GM19395 (cell line): ENCODE measurements around the gene TBC1D22A.

Source experiments
- ATAC-seq: cut with Tn5 transposase; IDR thresholded peaks from one replicate; pipeline ENCODE4 v1.9.1; 2021; ENCODE audit warnings: mild to moderate bottlenecking, moderate library complexity; ENCODE audit not compliant: unreplicated experiment

TBC1D22A gene

DNA sequence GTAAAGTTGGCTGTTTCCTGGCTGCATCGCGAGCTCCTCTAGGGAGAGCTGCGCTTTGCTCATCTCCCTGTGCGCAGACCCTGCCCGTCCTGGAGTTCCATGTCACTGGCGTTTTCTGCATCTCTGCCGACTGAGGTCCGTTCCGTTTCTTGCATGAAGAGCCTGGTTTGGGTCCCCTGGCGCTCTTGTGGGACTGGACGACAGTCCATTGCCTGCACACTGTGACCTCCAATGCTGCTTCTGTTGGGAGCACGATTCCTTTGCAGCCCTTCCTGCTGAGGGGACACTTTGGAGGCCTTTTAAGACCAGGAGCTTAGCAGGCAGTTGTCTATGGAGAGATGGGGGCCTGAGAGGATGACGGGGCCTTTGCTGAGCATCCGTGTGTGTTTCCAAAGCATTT is 90.3 kb downstream of the TBC1D22A start:
- no peak for ATAC-seq

DNA sequence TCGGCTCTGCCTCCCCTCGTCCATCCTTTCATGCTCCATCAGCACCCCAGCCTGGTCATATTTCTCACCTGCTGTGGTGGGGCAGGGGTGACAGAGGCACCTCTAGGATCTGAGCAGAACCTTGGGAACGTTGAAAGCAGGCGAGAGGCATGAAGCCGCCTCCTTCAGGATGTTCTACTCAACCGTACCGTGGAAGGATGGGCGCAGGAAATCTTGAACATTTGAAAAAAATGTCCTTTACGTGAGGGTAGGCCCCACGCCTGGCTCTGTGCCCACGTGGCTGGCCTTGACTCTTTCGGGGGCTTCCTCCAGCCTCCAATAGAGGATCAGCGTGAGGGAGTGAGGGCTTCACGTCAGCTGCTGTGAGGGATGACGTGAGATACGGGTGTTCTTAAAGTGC is 90.7 kb downstream of the TBC1D22A start:
- no peak for ATAC-seq

DNA sequence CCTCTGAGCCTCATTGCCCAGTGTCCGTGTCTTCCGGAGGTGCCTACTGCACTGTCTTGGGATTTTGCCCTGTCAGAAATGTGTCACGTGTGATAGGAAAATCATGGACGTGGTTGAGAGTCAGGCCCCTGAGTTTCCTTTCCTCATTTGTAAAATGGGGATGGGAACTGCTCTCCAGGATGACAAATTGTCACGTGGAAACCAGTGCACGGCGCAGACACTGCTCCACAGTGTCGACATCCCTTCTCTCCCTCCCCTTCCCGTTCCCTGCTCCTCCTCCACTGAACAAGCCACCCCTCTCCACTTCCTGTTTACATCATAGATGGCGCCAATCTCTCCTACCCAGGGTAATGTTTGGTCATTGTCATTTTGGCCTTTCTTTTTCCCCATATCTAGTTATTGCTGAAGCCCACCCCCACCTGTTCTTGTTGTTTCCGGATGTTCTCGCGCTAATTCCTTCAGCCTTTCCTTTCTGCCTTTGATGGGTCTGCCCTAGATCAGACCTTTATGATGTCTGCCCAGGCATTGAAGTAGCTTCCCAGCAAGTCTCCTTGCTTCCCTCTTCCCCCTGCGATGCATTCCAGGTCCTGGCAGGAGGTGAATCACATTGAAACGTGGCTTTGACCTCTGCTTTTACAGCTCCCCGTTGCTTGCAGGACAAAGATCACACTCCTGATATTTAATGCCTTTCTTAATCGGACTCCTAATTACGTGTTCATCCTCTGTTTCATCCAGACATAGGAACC is 91.8 kb downstream of the TBC1D22A start:
- no peak for ATAC-seq

DNA sequence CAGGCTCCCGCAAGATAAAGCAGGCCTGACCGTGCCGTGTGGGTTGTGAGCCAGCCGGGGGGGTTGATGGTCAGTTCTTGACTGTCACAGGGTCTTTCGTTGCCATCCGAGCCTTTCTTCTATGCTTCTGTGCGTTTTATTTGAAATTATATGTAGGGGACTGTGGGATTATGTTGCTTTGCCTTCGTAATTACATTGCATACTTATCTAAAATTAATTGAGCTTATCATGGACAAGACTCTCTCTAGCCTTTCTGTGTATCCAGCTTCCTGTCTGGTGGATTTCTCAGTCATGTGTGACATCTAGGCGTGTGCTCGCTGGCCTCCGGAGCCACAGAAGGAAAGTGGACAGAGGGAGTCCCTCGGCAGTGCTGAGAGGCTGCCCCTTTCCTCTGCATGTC is 93.2 kb downstream of the TBC1D22A start:
- no peak for ATAC-seq

DNA sequence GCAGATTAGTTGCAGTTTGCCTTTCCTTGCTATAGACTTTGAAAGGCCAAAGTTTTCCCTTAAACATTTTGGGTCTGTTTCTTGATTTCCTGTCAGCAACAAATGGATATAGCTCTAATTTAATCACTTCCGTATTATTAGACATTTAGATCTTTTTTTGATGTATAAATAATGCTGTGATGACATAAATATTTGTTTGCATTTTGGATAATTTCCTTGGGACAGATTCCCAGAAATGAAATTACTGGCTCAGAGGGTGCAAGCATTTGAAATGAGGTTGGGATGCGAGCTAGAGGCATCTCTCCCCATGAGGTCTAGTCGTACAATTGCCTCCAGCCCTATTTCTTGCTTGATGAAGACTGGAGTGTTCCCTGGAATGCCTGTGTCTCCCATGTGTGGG is 94.2 kb downstream of the TBC1D22A start:
- no peak for ATAC-seq

DNA sequence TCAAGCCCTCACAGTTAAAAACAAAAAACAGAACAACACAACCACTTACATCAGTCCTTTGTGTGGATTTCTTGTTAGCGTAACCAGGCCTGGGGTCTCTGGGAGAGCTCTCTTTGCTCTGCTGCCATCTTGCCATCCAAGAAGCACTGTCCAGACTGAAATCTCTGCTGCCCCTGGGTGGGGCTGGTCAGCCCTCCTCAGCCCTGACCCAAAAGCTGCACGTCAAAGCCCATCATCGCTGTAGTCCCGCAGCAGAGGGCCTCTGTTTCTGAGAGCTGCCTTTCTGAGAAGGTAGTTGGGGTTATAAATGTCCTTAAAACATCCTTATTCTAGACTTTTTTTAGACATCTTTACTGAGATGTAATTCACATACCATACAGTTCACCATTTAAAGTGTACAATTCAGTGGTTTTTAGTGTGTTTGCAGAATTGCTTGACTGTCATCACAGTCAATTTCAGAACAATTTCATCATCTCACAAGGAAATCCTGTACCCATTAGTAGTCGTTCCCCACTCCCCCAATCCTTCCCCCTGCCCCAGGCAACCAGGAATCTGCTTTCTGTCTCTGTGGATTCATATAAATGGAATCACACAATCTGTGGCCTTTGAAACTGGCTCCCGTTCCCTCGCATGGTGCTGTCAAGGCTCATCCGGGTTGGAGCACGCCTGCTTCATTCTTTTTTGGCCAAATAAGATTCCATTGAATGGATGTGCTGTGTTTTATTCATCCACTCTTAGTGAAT is 94.9 kb downstream of the TBC1D22A start:
- ATAC-seq, result no peak

DNA sequence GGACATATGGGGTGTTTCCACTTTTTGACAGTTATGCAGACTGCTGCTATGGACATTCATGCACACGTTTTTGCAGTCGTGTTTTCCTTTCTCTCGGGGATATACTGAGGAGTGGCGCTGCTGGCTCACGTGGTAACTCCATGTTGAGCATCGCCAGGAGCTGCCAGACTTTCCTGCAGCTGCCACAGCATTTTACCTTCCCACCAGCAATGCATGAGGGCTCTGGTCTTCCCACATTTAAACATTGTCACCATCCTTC is 95.4 kb downstream of the TBC1D22A start:
- no peak for ATAC-seq

DNA sequence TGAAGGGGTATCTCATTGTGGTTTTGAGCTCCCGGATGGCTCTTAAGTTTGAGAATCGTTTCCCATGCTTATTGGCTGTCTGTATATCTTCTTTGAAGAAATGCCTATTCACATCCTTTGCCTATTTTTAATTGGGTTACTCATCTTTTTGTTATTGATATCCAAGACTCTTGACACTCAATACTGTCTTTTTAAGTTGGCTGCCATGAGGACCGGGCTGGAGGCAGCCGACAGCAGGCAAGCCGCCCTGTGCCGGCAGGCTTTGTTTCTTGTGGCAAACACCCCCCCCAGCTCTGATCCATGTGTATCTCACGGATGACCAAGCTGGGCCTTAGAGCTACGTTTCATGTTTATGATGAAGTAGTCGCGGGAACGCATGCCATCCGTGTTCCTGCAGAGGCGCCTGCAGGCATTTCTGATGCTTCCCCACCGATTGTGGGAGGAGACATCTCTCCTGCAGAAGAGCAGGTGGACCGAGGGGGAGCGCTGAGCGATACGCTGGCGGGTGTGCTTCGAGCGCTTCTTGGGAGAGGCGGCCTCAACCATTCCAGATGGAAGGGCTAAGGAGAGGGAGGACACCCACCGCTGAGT is 95.8 kb downstream of the TBC1D22A start:
- ATAC-seq, result no peak

DNA sequence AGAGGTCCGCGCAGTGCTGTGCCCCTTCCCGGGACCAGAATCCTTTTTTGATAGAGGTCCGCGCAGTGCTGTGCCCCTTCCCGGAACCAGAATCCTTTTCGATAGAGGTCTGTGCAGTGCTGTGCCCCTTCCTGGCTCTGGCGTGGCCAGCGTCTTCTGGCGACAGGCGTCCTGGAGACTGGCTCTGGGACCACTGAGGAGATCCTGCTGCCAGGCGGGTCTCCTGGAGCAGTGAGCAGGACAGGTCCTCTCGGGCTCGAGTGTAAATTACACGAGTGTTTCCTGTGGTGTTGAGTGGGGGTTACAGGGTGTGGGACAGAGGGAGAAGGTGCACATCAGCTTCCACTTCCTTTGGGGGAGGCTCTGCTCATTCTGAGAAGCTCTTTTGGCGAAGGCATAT is 98.1 kb downstream of the TBC1D22A start:
- ATAC-seq, result no peak

DNA sequence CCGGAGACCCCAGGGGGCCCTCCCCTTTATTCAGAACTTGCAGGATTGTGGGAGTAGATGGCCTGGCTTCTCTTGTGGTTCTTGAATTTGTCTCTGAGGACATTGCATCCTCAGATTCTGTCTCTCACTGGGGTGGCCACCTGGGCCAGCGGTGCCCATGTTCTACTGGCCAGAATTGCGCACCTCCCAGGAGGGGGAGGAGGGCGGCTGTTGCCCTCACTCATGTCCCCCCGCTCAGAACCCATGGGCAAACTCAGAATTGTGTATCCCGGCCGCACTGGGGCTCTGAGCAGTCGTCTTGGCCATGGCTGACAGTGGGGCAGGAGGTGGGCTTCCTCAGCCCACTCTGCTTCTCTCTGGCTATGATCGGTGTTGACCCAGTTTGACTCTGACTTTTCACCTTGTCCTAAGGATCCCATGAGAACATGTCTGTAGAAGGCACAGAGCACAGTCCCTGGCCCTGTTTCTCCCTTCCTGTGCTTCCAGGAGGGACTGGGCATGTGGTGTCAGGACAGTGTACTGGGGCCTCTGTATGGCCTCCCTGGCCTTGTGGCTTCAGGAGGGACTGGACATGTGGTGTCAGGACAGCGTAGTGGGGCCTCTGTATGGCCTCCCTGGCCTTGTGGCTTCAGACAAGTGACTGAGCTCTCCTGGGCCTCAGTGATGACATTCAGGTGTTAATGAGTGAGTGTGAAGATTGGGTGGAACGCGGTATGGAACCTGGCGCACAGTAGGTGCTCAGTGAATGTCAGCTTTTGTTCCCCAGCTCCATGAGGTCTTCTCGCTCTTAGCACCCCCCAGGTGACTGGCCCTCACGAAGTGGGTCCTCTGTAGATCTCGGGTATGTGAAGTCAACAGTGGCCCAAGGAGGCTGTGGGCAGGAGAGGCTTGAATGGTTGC is 99.3 kb downstream of the TBC1D22A start:
- ATAC-seq, result no peak

DNA sequence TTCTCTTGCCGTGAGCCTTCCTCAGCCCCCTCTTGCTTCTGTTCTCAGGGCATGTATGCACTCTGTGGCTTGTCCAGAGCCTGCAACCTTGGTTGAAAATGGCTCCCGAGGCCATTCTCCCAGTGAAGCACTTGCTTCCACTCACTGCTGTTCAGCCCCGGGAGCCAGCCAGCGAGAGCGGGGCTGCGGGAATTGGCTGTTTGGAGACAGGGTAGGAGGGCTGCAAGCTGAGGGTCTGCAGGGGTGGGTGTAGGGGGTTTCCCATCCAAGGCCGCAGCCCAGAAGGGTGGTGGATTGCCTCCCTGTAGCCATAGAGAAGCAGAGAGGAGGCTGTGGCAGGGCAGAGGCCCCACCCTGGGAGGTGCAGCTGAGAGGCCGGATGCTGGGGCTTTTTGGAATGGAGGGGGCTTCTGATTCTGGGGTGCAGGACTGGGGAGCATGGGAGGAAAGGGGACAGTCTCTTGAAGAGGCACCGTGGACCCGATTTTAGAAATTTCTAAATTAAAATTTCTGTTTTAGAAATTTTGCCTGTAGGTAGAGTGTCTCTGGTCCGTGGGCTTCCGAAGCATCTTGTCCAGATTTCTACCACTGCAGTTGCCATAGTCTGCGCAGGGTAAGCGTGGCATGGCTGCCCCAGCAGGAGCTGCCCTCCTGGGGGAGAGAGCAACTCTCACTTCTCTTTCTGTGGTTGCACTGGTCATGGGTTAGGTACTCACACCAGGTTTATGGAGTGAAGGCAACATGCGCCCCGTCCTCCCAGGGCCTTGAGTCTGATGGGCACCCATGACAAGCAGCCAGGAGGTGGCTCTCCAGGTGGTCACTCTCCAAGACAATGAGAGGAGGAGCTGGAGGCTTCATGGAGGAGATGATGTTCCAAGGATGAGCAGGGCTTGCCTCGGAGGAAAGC is 100.2 kb downstream of the TBC1D22A start:
- ATAC-seq, result no peak

DNA sequence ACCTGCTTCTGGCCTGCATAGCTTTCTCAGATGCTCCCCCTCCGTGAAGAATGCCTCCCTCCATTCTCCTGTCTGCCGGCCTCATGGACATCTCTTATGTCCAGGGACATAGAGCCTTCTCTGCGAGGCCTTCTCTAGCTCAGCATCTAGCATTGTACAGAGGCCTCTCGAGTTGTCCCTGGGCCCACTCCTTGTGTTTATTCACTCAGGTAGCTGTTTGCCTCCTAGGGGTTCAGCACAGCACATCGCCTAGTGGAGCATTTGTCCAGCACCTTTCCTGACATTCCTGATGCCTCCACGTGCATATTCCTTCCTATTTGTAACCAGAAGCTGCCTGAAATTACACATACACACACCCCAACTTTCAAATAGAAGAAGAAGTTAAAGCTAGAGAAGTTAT is 101.3 kb downstream of the TBC1D22A start:
- no peak for ATAC-seq

DNA sequence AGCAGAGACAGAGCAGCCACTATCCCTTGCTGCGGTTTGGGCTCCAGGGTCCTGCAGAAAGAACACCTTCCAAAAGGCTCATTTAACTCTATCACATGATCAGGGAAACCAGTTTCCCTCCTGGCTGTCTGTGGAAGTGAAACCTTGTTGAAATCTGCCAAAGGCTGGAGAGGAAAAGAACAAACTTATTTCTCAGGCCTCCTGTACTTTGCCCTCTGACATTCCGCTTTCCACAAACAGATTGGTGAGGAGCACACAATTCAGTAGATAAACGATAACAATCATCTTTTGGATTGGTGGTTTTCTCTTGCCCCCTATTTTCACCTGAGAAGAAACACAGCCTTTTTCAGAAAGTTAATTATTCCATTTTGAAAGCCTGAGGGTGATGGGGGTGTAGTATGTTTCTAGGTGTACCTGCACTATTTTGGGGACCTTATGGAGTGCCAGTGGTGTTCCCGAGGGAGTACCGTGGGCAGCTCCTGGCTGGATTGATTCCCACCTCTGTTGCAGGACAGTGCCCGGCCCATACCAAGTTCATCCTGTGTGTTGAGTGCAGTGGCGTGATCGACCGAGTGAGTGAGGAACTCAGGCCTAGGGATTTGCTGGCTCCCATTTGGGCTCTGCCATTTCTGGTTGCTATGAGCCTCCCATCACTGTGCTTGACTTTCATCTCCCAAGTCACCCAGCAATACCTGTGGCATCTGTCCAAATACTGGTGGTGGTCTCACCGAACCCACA is 102.0 kb downstream of the TBC1D22A start:
- no peak for ATAC-seq

DNA sequence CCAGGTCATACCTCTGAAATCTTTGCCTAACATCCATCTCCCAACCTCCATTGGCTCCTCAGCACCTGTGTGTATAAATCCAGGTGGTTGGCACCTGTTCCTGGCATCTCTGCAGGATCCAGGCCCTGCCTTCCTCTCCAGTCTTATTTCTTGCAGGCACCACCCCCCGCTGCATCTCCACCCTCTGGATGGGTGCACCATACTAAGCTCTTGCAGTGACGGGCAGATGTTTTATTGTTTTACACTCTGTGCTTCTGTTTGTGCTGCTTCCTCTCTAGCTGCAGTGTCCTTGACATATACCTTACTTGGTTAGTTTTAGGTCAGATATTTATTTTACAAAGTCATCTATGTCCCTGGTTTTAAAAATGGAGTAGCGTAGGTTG is 102.6 kb downstream of the TBC1D22A start:
- ATAC-seq, result no peak

DNA sequence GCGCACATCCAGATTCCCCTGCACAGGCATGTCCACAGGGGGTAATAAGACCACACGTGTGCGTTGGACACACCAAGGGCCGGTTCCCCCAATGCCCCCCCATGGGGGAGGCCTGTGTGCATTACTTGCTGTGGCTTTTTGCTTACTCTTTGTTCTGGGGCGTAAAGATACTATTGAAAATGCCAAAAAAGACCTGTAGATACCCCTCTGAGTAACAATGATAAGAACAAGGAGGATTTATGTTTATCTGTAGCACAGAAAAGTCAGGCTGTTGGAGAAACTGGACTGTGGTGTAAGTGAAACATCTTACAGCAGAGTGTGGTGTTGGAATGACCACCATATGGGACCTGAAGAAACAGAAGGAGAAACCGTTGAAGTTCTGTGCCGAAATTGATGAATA is 103.2 kb downstream of the TBC1D22A start:
- ATAC-seq, result no peak

DNA sequence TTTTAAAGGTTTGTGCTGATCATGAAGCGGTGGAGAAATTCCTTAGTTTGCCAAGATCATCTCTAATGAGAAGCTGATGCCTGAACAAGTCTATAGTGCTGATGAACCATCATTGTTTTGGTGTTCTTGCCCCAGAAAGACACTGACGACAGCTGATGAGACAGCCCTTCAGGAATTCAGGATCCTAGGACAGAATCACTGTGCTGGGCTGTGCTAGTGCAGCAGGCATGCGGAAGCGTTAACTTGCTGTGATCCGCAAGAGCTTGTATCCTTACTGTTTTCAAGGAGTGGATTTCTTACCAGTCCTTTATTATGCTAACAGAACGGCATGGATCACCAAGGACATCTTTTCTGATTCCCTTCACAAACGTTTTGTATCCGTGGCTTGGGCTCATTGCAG is 104.1 kb downstream of the TBC1D22A start:
- ATAC-seq, result no peak

DNA sequence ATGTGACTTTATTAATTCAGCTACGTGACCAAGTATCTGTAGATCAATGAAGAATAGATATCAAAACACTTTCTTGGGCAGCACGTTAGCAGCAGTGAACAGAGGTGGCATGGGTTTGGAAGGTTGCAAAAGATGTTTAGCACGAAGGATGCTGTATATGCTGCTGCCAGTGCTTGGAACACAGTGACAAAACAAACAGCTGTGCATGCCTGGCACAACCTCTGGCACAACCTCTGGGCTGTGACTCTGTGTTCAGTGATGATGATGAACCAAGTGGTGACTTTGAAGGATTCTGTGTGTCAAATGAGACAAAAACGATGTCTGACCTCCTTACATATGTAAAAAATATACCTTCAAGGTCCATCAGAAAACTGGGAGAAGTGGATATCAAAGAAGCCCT is 104.7 kb downstream of the TBC1D22A start:
- no peak for ATAC-seq

DNA sequence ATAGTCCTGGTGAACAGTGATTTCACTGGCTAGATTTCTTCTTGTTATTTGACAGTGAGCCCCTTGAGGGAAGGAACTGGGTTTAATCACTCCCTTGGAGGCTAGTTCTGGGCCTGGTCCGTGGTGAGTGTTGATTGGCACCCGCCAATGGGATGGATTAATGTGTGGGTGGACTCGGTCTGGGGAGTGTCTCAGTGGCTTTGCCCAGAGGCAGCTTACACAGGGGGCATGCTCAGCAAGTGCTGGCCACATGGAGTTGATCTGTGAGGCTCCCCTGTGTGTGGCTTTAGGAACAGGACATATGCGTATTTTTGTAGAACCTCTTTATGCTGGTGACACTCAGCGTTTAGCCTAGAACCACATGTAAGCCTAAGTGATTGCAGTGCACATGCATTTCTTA is 106.9 kb downstream of the TBC1D22A start:
- ATAC-seq, result no peak

DNA sequence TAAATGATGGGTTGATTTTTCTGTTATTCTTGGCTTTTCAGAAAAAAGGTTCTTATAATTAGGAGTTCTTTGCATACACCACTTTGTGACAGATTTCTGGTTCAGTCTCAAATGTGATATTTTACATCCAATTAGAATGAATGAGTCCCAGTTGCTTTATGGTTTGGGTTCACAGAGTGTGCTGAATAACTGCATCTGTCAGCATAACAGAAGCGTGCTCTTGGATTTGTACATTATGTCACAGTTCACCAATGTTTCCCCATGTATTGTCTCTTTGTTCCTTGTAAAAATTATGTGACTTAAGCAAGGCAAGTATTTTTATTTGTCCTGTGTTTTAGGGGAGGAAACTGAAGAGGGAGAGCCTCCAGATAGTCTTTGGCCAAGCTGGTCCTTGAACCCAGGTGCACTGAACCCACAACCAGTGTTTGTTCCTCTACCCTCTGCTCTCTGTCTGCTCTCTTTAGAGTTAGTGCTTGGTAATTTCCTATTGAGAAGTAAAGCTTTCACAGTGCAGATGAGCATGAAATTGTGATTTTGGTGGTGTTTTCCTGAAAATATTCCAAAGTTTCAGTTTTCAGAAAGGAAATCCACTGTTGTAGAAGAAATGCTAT is 107.5 kb downstream of the TBC1D22A start:
- ATAC-seq, result no peak
